Measurements from ENCODE around the gene DPYSL3.

DPYSL3 gene

DNA sequence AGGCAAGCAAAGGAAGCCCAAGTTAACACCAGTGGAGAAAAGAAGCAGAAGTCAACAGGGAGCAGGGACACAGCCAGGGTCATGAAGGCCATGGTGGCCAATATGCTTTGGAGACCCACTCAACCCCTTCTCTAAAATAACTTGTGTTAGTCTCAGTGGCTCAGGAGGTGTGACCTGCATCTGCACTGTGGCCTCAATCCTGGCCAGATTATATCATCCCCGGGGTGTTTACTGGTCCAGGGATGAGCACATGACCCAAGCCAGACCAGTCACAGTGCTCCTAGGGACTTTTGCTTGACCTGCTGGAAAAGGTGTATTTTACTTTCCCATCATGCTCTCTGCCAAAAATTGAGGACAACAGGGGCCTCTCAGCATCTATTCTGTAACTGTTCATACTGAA, 105.2 kb downstream of the DPYSL3 start:
- Histone ChIP-seq H3K36me3 (ENCODE audit: control insufficient read depth, insufficient read depth, low read length) (no peaks in the 10 kb centered on the region), H3K4me3 (replicated peaks; ENCODE audit: low read depth, low read length) (no peak overlapping the region), H3K27me3 (replicated peaks; ENCODE audit: control insufficient read depth, insufficient read depth, low read length) (no peaks in the 10 kb centered on the region)
- TF ChIP-seq, protein P1, sequence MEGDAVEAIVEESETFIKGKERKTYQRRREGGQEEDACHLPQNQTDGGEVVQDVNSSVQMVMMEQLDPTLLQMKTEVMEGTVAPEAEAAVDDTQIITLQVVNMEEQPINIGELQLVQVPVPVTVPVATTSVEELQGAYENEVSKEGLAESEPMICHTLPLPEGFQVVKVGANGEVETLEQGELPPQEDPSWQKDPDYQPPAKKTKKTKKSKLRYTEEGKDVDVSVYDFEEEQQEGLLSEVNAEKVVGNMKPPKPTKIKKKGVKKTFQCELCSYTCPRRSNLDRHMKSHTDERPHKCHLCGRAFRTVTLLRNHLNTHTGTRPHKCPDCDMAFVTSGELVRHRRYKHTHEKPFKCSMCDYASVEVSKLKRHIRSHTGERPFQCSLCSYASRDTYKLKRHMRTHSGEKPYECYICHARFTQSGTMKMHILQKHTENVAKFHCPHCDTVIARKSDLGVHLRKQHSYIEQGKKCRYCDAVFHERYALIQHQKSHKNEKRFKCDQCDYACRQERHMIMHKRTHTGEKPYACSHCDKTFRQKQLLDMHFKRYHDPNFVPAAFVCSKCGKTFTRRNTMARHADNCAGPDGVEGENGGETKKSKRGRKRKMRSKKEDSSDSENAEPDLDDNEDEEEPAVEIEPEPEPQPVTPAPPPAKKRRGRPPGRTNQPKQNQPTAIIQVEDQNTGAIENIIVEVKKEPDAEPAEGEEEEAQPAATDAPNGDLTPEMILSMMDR (IDR thresholded peaks at IDR 0.05; ENCODE audit: insufficient read depth, low read length, poor library complexity, severe bottlenecking), result no peak
- no peak for DNase-seq (ENCODE audit: extremely low read depth, insufficient read length)

DNA sequence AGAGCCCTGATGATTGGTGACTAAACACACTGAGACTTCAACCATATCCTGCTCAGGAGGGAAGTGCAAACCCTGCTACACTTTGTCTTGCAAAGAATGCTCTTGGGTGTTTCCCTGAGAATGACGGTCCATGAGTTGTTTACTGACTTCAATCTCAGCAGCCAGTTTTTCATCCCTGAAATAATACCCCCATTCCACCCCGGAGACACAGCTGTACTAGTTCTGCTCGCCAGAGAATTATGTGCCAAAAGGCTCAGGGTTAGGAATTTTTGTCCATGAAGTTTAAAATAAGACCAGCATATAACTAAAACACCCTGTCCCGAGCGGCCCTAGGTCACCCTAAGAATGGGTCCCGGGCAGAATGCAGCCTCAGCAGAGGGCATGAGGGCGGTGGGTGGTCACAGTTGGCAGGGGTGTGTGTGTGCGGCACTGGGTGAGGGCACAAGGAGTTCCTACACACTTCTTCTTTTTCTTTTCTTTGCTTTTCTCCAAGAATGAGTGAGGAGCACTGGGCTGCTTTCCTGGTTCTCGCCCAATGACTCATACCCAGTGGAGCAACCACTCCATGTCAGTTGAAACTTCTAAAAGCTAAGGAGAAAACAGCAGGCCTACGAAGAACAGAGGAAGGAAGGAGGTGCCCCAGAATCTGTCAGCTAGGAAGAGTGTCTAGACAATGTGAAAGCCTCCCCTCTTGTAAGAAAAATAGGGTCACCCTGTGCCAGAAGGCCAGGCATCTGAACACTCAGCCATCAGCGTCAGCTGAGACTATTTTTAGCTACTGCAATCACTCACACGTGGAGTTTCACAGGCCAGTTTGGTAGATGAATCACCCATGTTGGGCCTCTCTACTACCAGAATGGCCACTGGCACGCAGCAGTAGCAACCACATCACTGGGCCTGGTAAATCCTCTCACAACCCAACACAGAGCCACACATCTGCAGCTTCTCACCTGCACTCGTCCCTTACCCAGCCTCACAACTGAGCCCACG, 105.9 kb downstream of the DPYSL3 start:
- TF ChIP-seq, protein P1 (IDR thresholded peaks at IDR 0.05; ENCODE audit: insufficient read depth, low read length, poor library complexity, severe bottlenecking), result no peak
- DNase-seq (ENCODE audit: extremely low read depth, insufficient read length), result peak; percentile 61
- H3K36me3 ChIP-seq (ENCODE audit: control insufficient read depth, insufficient read depth, low read length), result no peaks in the 10 kb centered on the region
- H3K27me3 ChIP-seq (replicated peaks; ENCODE audit: control insufficient read depth, insufficient read depth, low read length), result no peaks in the 10 kb centered on the region
- no peak overlapping the region for H3K4me3 ChIP-seq (replicated peaks; ENCODE audit: low read depth, low read length)

DNA sequence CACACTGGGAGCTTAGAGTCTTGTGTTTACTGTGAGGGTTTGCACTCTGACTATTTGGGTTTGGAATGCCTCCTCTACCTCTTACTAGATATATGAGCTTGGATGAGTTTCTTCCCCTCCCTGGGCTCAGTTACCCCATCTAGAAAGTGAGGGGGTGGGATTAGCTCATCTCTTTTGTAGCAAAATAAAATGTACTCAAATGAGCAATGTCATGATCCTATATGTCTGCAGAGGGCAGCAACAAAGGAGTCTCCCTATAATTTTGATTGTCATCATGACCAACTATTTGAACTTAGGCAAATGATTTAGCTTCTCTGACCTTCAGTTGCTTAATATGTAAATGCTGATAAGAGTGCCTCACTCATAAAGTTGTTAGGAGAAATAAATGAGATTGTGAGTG, 109.0 kb downstream of the DPYSL3 start:
- H3K36me3 ChIP-seq (ENCODE audit: control insufficient read depth, insufficient read depth, low read length), result no peaks in the 10 kb centered on the region

DNA sequence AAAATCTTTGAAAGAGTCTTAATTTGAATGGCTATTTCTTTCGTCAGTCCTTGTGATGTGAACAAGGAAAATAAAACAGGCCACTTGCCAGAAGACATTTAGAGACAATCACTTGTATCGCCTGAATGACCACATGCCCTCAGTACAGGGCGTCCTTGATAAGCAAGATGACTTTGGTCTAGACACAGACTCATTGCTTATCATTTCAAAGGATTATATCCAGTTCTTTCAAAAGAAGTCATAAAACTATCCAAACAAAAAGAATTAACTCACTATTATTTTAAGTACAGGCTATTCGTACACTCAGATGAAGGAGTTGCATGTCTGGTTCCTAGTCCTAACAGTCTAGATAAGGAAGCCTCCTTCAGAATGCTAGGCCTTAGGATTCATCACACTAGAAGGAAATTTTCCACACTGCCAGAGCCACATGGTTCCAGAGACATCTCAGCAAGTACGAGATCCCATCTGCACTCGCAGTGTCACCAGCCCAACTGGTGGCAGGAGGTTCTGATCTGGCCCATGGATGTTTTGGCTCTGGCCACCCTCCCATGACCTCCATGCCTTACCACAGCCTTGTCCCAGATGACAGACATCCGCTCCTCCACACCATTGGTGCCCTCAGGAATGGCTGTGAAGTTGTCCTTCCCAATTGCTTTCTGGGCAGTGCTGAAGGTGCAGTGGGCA, 109.6 kb downstream of the DPYSL3 start:
- no peak for DNase-seq (ENCODE audit: extremely low read depth, insufficient read length)
- H3K36me3 ChIP-seq (ENCODE audit: control insufficient read depth, insufficient read depth, low read length), result no peaks in the 10 kb centered on the region

More for the DNA sequence above, 109.0 kb downstream of the DPYSL3 start:
- Histone ChIP-seq H3K27me3 (replicated peaks; ENCODE audit: control insufficient read depth, insufficient read depth, low read length) (no peaks in the 10 kb centered on the region), H3K4me3 (replicated peaks; ENCODE audit: low read depth, low read length) (no peak overlapping the region)
- DNase-seq (ENCODE audit: extremely low read depth, insufficient read length), result no peak
- TF ChIP-seq, protein P1 (IDR thresholded peaks at IDR 0.05; ENCODE audit: insufficient read depth, low read length, poor library complexity, severe bottlenecking), result no peak

DNA sequence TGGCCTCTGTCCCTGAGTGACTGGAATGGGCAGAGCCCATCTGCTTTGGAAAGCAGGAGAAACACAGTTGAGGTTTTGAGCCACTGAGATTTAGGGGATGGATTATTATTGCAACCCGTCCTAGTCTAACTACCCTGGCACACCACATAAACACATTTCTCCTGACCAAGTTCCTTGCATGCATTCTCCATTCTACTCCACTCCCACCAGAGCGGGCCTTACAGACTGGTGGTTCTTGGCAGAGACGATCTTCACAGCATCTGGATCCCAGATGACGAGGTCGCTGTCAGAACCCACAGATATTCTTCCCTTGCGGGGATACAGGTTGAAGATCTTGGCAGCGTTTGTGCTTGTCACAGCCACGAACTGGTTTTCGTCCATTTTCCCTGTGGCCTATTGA, 111.0 kb downstream of the DPYSL3 start:
- TF ChIP-seq, protein P1 (IDR thresholded peaks at IDR 0.05; ENCODE audit: insufficient read depth, low read length, poor library complexity, severe bottlenecking), result no peak
- Histone ChIP-seq H3K4me3 (replicated peaks; ENCODE audit: low read depth, low read length) (no peak overlapping the region), H3K36me3 (ENCODE audit: control insufficient read depth, insufficient read depth, low read length) (no peaks in the 10 kb centered on the region), H3K27me3 (replicated peaks; ENCODE audit: control insufficient read depth, insufficient read depth, low read length) (no peaks in the 10 kb centered on the region; the same call in 1 of the 2 replicates)
- DNase-seq (ENCODE audit: extremely low read depth, insufficient read length), result no peak

More for the DNA sequence above, 109.6 kb downstream of the DPYSL3 start:
- H3K27me3 ChIP-seq (replicated peaks; ENCODE audit: control insufficient read depth, insufficient read depth, low read length), result no peaks in the 10 kb centered on the region; the same call in 1 of the 2 replicates
- TF ChIP-seq, protein P1 (IDR thresholded peaks at IDR 0.05; ENCODE audit: insufficient read depth, low read length, poor library complexity, severe bottlenecking), result no peak
- no peak overlapping the region for H3K4me3 ChIP-seq (replicated peaks; ENCODE audit: low read depth, low read length)
